Activated naive CD8-positive, alpha-beta T cell (primary cell): ENCODE measurements around the gene G6PD.
"Not testable (repeated sequence)": the region's sequence is repeated elsewhere in the genome, so short reads cannot be mapped to it uniquely, and the experiment has no call there.

Source experiments
- H3K27ac Mint-ChIP-seq: one replicate; pipeline ENCODE4 v1.8.0; 2021; ENCODE audit warnings: mixed read lengths
- H3K27me3 Mint-ChIP-seq: one replicate; pipeline ENCODE4 v1.8.0; 2021; ENCODE audit warnings: mixed read lengths
- H3K36me3 Mint-ChIP-seq: one replicate; pipeline ENCODE4 v1.8.0; 2021; ENCODE audit warnings: mixed read lengths
- H3K4me1 Mint-ChIP-seq: one replicate; pipeline ENCODE4 v1.8.0; 2021; ENCODE audit warnings: low read depth, mixed read lengths
- H3K4me3 Mint-ChIP-seq: one replicate; pipeline ENCODE4 v1.8.0; 2021; ENCODE audit warnings: mild to moderate bottlenecking, mixed read lengths
- H3K9me3 Mint-ChIP-seq: one replicate; pipeline ENCODE4 v1.8.0; 2021; ENCODE audit warnings: low read depth, mixed read lengths

G6PD gene

GRCh38 chrX:154552112-154552806 lies 5.6 kb upstream of the G6PD start:
- H3K27me3 Mint-ChIP-seq, H3K9me3 Mint-ChIP-seq, H3K36me3 Mint-ChIP-seq, H3K4me3 Mint-ChIP-seq, H3K27ac Mint-ChIP-seq: not testable (repeated sequence)
- peaks cover 32% of the 10 kb centered on the region for H3K4me1 Mint-ChIP-seq

GRCh38 chrX:154549766-154550165 lies 3.1 kb upstream of the G6PD start:
- Mint-ChIP-seq H3K27me3 (no peaks in the 10 kb centered on the region), H3K36me3 (no peaks in the 10 kb centered on the region), H3K4me1 (peaks cover 46% of the 10 kb centered on the region), H3K4me3 (peak overlapping the region; percentile 77), H3K27ac (peak overlapping the region; percentile 85), H3K9me3 (no peaks in the 10 kb centered on the region)

- H3K9me3 Mint-ChIP-seq = no peaks in the 10 kb centered on the region
- peak overlapping the region; percentile 98 for H3K4me3 Mint-ChIP-seq
- no peaks in the 10 kb centered on the region for H3K27me3 Mint-ChIP-seq
- no peaks in the 10 kb centered on the region for H3K36me3 Mint-ChIP-seq
- peaks cover 49% of the 10 kb centered on the region for H3K4me1 Mint-ChIP-seq
- peak overlapping the region; percentile 94 for H3K27ac Mint-ChIP-seq
These were observed 1.3 kb upstream of the G6PD start for GRCh38 chrX:154548028-154548316.

GRCh38 chrX:154547245-154548027 lies 790 bp upstream of the G6PD start, which contains the start of gene IKBKG:
TSS of gene IKBKG (plus strand) at chrX:154547620. CDS start at chrX:154552003, 4,383 bp downstream.
- peak within 1 kb of the TSS; percentile 94 for H3K27ac Mint-ChIP-seq
- H3K4me1 Mint-ChIP-seq = peaks cover 53% of the 10 kb centered on the region
- H3K4me3 Mint-ChIP-seq = peak within 1 kb of the TSS; percentile 98
- no peaks in the 10 kb centered on the region for H3K36me3 Mint-ChIP-seq
- H3K9me3 Mint-ChIP-seq = no peaks in the 10 kb centered on the region
- H3K27me3 Mint-ChIP-seq = no peaks in the 10 kb centered on the region

GRCh38 chrX:154545673-154546274 lies 872 bp downstream of the G6PD start:
- H3K27ac Mint-ChIP-seq = peak overlapping the region; percentile 64
- H3K4me1 Mint-ChIP-seq = peaks cover 56% of the 10 kb centered on the region
- H3K9me3 Mint-ChIP-seq = no peaks in the 10 kb centered on the region
- peak overlapping the region; percentile 80 for H3K4me3 Mint-ChIP-seq
- H3K27me3 Mint-ChIP-seq = no peaks in the 10 kb centered on the region
- no peaks in the 10 kb centered on the region for H3K36me3 Mint-ChIP-seq

GRCh38 chrX:154542723-154543424 lies 3.8 kb downstream of the G6PD start:
- Mint-ChIP-seq H3K9me3 (no peaks in the 10 kb centered on the region), H3K36me3 (no peaks in the 10 kb centered on the region), H3K4me3 (peak overlapping the region; percentile 88), H3K27ac (peak overlapping the region; percentile 98), H3K4me1 (peaks cover 43% of the 10 kb centered on the region), H3K27me3 (no peaks in the 10 kb centered on the region)

- no peaks in the 10 kb centered on the region for H3K9me3 Mint-ChIP-seq
- H3K27me3 Mint-ChIP-seq = no peaks in the 10 kb centered on the region
These were observed 4.5 kb downstream of the G6PD start for GRCh38 chrX:154541896-154542722.

GRCh38 chrX:154541589-154541895 lies 5.1 kb downstream of the G6PD start:
- no peak overlapping the region for H3K4me3 Mint-ChIP-seq
- H3K4me1 Mint-ChIP-seq = peaks cover 42% of the 10 kb centered on the region
- H3K27me3 Mint-ChIP-seq = no peaks in the 10 kb centered on the region
- no peaks in the 10 kb centered on the region for H3K9me3 Mint-ChIP-seq
- no peaks in the 10 kb centered on the region for H3K36me3 Mint-ChIP-seq
- peak overlapping the region; percentile 98 for H3K27ac Mint-ChIP-seq

More at GRCh38 chrX:154541896-154542722, 4.5 kb downstream of the G6PD start:
- peaks cover 42% of the 10 kb centered on the region for H3K4me1 Mint-ChIP-seq
- peak overlapping the region; percentile 88 for H3K4me3 Mint-ChIP-seq
- H3K36me3 Mint-ChIP-seq = no peaks in the 10 kb centered on the region
- H3K27ac Mint-ChIP-seq = peak overlapping the region; percentile 98

GRCh38 chrX:154540897-154541535 lies 5.6 kb downstream of the G6PD start:
- Mint-ChIP-seq H3K4me1 (peaks cover 38% of the 10 kb centered on the region), H3K4me3 (no peak overlapping the region), H3K36me3 (no peaks in the 10 kb centered on the region), H3K9me3 (no peaks in the 10 kb centered on the region), H3K27me3 (no peaks in the 10 kb centered on the region), H3K27ac (peak overlapping the region; percentile 98)

- H3K36me3 Mint-ChIP-seq, H3K27me3 Mint-ChIP-seq, H3K9me3 Mint-ChIP-seq: not testable (repeated sequence)
- Mint-ChIP-seq H3K27ac (peak overlapping the region; percentile 16), H3K4me3 (peak overlapping the region; percentile 53), H3K4me1 (peaks cover 33% of the 10 kb centered on the region)
These were observed 6.3 kb downstream of the G6PD start for GRCh38 chrX:154540365-154540764.

- no peak overlapping the region for H3K4me3 Mint-ChIP-seq
- H3K36me3 Mint-ChIP-seq = no peaks in the 10 kb centered on the region
- peaks cover 27% of the 10 kb centered on the region for H3K4me1 Mint-ChIP-seq
- H3K27me3 Mint-ChIP-seq = no peaks in the 10 kb centered on the region
- H3K27ac Mint-ChIP-seq = peak overlapping the region; percentile 85
- H3K9me3 Mint-ChIP-seq = no peaks in the 10 kb centered on the region
These were observed 7.6 kb downstream of the G6PD start for GRCh38 chrX:154539077-154539476.

- Mint-ChIP-seq H3K27ac (no peak overlapping the region), H3K36me3 (no peaks in the 10 kb centered on the region), H3K4me1 (peaks cover 8% of the 10 kb centered on the region), H3K4me3 (no peak overlapping the region), H3K27me3 (no peaks in the 10 kb centered on the region), H3K9me3 (no peaks in the 10 kb centered on the region)
These were observed 10.8 kb downstream of the G6PD start for GRCh38 chrX:154535892-154536291.

GRCh38 chrX:154534526-154535322 lies 11.9 kb downstream of the G6PD start:
- Mint-ChIP-seq H3K4me3 (no peak overlapping the region), H3K27ac (no peak overlapping the region)

More at GRCh38 chrX:154534526-154535322, 11.9 kb downstream of the G6PD start:
- Mint-ChIP-seq H3K27me3 (no peaks in the 10 kb centered on the region), H3K4me1 (peaks cover 8% of the 10 kb centered on the region), H3K9me3 (no peaks in the 10 kb centered on the region), H3K36me3 (no peaks in the 10 kb centered on the region)
